HL-60/S4 (cell line): Measurements from ENCODE around the gene TPI1.

Source experiments
- in situ Hi-C: fragments of 300-500 bp; cut with MboI; formaldehyde crosslinking; loops from 2 replicates; pipeline ENCODE4 v1.14.3; 2022; ENCODE audit warnings: low sequenced_read_pairs

TPI1 gene

DNA sequence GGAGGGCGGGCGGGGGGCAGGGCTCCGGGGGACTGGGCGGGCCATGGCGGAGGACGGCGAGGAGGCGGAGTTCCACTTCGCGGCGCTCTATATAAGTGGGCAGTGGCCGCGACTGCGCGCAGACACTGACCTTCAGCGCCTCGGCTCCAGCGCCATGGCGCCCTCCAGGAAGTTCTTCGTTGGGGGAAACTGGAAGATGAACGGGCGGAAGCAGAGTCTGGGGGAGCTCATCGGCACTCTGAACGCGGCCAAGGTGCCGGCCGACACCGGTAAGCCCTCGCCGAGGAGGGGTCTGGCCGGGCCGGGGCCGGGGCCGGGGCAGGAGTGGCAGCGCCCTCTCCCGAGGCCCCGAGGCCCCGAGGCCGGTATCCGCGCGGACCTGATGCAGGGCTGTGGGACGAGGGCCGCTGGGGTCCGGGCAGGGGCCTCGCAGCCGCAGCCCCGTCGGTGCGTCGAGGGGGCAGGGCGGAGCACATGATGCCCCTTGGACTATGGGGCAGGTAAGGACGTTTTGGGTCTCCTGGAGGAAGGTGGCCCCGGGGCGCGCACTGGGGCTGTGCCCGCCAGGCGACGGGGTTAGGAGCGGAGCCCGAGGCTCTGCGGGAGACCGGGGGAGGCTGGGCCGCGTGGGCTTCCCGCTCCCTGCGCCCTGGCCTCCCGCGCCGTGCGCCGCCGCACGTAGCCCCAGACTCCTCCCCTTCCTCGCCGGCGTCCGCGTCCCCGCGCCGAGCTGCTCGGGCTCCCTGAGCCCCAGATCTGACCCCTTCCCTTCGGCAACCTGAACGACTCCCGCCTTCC is at the start of gene TPI1:
TSS of gene TPI1 (plus strand) at position 119 of the 798 bp plus-strand sequence. CDS start at position 155, 36 bp downstream.
- in situ Hi-C loops, result no loop called here

DNA sequence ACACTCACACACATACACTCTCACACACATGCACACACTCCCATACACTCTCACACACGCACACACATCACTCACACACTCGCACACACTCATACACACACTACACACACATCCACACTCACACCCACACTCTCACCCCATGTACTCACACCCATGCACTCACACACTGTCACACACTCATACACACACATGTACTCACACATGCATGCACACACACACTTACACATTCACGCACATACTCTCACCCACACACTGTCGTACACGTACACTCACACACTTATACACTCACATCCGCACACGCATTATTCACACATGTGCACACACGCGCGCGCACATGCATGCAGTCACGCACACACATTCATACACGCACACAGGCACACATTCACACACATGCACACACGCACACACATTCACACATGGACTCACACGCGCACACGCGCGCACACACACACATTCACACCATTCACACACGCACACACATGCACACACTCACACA is 49.6 kb upstream of the TPI1 start:
- in situ Hi-C loops, result no loop called here

GRCh38 chr12:6818222-6818621 is 49.1 kb upstream of the TPI1 start:
- in situ Hi-C loops, result no loop called here

DNA sequence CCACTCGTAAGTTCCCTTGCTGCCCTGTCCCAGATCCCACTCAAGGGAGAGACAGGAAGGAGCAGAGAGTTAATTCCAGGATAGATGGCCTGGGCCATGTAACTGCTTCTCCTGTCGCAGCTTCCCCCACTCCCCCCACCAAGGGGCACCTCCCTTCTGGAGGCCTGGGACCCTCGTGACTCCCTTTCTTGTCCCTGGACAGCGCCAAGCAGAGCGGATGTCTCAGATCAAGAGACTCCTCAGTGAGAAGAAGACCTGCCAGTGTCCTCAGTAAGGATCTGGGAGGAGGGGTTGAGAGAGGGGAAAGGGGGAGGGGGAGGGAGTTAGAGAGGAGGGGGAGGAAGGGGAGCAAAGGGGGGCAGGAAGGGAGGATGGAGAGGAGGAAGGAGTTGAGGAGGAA is 48.7 kb upstream of the TPI1 start:
- in situ Hi-C loops, result no loop called here

- in situ Hi-C loops, result no loop called here
Observed at GRCh38 chr12:6819106-6820030, 48.0 kb upstream of the TPI1 start.

DNA sequence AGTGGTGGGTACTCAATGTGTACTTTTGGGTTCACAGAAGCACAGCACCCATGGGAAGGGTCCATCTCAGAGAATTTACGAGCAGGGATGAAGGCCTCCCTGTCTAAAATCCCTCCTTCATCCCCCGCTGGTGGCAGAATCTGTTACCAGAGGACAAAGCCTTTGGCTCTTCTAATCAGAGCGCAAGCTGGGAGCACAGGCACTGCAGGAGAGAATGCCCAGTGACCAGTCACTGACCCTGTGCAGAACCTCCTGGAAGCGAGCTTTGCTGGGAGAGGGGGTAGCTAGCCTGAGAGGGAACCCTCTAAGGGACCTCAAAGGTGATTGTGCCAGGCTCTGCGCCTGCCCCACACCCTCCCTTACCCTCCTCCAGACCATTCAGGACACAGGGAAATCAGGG is 47.2 kb upstream of the TPI1 start:
- in situ Hi-C loops, result no loop called here

DNA sequence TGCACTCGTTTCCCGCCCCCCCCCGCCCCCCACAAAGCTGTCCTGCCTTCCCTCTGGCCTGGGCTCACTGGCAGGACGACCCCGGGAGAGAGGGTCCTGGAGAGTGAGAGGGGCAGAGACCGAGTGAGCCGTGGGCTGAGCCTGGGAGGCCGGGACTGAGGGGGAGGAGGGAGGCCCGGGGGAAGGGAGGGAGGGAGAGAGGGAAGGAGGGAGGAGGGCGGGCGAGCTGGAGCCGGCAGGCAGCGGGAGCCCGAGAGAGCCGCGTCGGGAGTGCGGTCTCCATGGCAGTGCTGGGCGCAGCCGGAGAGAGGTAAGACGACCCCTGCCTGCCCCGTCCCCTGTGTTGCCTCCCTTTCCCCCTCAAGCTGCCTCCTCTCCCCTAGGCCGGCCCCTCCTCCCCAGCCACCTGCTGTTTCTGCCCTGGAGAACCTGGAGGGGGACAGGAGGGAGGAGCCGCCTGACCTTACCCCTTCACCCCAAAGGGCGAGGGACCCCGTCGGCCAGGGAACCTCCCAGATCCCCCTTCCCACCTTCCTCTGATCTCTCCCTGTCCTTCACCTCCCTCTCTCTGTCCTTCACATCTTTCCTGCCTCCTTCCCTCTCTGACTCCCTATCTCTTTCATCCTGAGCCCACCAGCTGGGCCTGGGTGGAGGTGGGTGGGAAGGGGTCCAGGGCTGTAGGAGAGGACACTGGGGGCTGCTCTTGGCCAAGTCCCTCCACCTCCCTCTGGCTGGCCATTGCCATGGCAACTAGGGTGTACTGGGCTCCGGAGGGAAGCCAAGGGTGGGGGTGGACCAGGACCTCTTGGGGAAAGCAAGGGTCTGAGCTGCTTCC is 45.5 kb upstream of the TPI1 start, which contains the start of gene GPR162:
TSS of gene GPR162 (plus strand) at position 231 of the 835 bp plus-strand sequence. CDS start 2,078 bp downstream, outside the sequence.
- in situ Hi-C loops, result no loop called here

- in situ Hi-C loops, result no loop called here
Observed at GRCh38 chr12:6822426-6823135, 44.8 kb upstream of the TPI1 start.

- in situ Hi-C loops, result no loop called here
Observed at GRCh38 chr12:6823182-6824084, 43.9 kb upstream of the TPI1 start.

- in situ Hi-C loops, result no loop called here
Observed at GRCh38 chr12:6824085-6824775, 43.1 kb upstream of the TPI1 start.

- in situ Hi-C loops, result loop anchor here (5.0 kb wide), 1 partner anchor 73 kb away; the partner anchor contains the start of gene MLF2
Observed at GRCh38 chr12:6824901-6825381, 42.4 kb upstream of the TPI1 start.

GRCh38 chr12:6825398-6826124 is 41.8 kb upstream of the TPI1 start:
- in situ Hi-C loops, result loop anchor here (5.0 kb wide), 1 partner anchor 73 kb away; the partner anchor contains the start of gene MLF2

DNA sequence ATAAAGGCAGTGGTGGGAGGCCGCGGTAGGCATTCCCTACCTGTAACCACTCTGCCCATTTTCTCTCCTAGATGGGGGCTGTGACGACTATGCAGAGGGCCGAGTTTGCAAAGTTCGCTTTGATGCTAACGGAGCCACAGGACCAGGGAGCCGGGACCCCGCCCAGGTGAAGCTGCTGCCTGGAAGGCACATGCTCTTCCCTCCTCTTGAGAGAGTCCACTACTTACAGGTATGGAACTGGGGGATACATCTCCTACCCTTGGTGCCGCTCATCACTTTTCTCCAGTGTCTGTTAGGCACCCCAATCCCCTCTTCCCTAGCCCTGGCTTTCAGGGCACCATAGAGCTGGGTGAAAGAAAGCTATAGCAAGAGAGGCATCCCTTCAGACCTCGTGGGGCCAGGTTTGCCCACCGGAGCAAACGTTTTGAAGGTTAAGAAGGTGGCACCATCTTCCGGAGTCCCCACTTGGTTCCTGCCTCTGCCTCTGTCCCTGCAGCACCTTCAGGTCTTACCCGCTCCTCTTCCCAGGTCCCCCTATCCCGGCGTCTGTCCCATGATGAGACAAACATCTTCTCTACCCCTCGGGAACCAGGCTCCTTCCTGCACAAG is 41.1 kb upstream of the TPI1 start:
- in situ Hi-C loops, result loop anchor here (5.0 kb wide), 1 partner anchor 74 kb away; the partner anchor contains the start of gene MLF2

- in situ Hi-C loops, result loop anchor here (5.0 kb wide), 1 partner anchor 75 kb away; the partner anchor contains the start of gene MLF2
Observed at GRCh38 chr12:6826734-6827436, 40.4 kb upstream of the TPI1 start.

GRCh38 chr12:6827437-6827911 is 39.9 kb upstream of the TPI1 start:
- in situ Hi-C loops, result loop anchor here (5.0 kb wide), 1 partner anchor 75 kb away; the partner anchor contains the start of gene MLF2
